GM21576 (cell line): ENCODE results near the gene MINK1.
"Not testable (repeated sequence)": the region's sequence is repeated elsewhere in the genome, so short reads cannot be mapped to it uniquely, and the experiment has no call there.

ENCODE experiments used
- ATAC-seq: cut with Tn5 transposase; IDR thresholded peaks from one replicate; pipeline ENCODE4 v1.9.1; 2021; ENCODE audit warnings: mild to moderate bottlenecking, moderate library complexity; ENCODE audit not compliant: unreplicated experiment

MINK1 gene

DNA sequence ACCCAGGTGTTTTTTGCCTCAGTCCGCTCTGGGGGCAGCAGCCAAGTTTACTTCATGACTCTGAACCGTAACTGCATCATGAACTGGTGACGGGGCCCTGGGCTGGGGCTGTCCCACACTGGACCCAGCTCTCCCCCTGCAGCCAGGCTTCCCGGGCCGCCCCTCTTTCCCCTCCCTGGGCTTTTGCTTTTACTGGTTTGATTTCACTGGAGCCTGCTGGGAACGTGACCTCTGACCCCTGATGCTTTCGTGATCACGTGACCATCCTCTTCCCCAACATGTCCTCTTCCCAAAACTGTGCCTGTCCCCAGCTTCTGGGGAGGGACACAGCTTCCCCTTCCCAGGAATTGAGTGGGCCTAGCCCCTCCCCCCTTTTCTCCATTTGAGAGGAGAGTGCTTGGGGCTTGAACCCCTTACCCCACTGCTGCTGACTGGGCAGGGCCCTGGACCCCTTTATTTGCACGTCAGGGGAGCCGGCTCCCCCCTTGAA lies 64.1 kb downstream of the MINK1 start:
- ATAC-seq = no peak

DNA sequence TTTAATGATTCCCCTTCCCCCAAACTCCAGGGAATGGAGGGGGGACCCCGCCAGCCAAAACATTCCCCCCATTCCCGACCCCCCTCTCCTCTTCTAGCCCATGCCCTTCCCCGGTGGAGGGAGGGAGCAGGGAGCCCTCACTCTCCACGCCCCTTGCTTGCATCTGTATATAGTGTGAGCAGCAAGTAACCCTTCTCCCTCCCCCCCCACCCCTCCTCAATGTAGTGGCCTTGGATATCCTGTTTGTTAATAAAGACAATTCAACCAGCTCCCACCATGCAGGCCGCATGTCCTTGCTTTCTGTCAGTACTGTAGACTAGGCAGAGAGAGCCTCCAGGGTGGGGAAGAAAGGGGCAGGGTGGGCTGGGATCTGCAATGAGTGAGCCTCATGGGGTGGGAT lies 64.6 kb downstream of the MINK1 start:
- no peak for ATAC-seq

DNA sequence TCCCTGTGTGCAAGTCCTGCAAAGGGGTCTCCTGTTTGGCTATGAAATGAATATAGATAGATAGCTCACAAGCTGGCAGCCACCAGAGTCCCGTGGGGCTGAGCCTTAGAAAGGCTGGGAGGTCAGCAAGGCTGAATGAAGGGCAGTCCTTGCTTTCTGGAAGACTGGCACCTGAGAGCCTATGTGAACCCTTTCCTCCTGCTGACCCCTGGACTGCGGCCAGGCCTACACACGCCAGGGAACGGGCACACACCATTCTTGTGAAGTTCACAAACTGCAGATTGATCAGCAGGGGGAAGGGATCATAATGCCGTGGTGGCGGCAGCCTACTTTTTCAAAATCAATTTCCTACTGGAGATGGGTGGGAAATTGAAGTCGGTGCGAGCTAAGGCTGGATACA lies 65.2 kb downstream of the MINK1 start:
- ATAC-seq = no peak

DNA sequence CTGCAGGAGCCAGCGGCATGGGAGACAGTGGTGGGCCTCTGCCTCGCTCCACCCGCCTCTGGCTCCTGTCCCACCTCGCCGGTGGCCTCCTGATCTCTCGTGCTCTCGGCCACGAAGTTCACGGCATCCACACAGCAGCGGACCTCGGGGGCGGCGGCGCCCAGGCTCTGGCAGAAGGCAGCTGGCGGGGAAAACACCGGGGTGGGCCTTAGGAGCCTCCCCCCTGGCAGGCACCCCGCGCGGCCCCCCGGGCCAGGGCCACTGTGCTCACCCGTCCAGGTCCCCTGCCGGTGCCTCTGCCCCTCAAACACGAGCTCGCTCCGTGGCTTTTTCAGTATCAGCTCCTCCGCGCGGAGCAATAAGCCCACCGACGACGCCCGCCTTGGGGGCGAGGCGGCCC lies 65.8 kb downstream of the MINK1 start:
- no peak for ATAC-seq

DNA sequence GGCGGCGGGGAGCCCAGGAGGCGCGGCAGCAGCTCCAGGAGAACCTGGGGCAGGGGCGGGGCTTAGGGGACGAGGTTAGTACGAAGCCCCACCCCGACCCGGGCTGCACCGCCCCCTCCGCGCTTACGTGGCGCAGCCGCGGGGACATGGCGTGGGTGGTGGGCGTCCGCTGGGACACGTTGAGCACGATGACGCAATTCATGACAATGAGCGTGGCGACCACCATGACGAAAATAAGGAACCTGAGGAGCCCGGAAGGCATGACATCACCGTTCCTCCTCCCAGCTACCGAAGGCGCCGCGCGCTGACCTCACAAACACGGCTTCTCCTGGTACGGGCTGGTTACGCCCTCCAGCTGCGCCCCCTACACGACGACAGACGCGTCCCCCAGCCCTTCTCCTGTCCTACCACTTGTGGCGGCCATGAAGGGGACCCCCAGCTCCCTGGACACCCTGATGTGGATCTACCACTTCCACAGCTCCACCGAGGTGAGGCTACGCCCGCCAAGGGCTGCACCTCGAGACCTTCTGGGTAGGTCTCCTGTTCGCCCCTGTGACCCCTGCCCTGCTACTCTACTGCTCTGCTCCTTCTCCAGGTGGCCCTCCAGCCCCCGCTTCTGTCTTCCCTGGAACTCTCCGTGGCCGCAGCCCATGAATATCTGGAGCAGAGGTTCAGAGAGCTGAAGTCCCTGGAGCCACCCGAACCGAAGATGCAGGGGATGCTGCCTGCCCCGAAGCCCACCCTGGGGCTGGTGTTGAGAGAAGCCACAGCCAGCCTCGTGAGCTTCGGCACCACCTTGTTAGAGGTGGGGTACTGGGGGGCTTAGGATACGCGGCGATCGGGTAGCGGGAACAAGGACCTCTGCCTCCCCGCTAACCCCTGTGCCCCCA lies 66.4 kb downstream of the MINK1 start, which contains the start of gene C17orf107:
TSS of gene C17orf107 (plus strand) at position 196 of the 890 bp plus-strand sequence. CDS start at position 423, 227 bp downstream.
- ATAC-seq = no peak

DNA sequence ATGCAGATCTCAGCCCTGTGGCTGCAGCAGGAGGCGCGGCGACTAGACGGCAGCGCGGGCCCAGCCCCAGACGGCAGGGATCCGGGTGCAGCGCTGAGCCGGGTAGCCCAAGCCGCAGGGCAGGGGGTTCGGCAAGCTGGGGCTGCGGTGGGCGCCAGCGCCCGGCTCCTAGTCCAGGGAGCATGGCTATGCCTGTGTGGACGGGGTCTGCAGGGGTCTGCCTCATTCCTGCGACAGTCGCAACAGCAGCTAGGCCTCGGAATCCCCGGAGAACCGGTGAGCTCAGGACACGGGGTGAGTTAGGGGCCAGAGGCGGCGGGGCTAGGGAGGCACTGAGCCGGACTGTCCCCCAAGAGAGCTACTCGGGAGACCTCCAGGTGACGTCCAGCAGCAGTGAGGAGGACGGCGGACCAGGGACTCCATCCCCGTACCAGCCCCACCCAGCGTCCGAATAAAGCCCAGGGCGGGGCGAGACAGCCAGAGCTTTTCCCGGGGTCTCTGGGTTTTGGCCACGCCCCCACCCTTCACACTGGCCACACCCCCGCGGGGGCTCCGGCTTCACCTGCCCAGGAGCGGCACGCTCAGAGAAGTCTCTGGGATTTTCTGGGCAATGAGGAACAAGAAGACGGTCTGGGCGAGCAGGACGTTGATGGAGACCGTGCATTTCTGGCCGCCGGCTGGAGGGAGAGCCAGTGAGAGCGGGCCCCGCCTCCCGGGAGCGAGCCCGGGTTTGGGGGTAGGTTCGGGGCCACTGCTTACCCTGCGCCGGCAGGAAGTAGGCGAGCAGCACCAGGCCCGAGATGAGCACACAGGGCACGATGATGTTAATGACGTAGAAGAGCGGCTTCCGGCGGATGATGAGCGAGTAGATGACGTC lies 67.3 kb downstream of the MINK1 start:
- ATAC-seq = no peak

DNA sequence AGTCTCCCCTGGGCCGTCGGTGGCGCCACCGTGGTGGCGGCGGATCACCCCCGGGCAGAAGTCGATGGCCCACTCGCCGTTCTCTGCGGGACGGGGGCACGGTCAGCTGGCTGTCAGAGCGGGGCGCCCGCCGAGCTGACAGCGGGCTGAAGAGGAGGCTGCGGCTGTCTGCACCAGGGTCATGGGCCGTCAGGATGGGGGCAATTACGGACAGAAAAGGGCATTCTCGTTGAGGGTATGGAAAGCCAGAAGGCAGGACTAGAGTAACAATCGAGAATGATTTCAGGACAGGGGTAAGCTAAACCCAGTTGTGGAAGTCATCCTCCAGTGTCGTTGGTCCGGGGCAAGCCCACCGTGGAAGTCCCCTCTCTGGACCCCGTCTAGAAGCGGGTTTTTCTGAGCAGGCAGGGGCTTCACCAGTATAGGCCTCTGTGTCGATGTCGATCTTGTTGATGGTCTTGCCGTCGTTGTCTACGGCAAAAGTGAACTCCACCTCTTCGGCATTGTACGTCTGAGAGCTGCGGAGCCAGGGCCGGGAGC lies 68.0 kb downstream of the MINK1 start:
- ATAC-seq = no peak

DNA sequence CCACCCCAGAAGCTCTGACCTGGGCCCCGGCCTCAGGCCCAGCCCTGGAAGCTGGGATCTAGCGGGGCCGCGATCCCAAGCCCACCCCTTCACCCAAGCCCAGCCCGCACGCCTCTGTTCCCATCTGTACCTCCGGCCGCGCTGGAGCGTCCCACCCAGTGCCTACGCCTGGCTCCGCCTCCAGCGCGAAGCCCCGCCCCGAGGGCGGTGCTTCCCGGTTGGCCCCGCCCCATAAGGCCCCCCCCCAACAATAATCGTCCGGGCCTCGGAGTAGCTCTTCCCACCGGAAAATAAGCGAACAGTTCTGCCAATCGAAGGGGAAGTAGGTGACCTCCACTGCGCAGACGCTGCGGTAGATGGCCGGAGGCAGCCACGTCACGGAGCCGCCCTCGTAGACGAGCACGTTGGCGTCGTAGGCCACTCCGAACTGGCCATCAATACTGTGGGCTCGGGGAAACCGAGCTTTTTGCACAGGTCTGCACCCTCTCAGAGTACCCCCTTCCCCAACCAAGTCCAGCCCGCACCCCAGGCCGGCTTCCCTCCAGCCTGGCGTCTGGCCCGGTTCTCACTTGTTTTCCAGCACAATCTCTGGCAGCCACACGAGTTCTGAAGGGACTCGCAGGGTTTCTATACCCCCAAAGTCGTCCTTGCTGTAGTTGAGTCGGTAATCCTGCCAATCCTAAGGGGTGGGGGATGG lies 68.7 kb downstream of the MINK1 start:
- ATAC-seq = no peak

DNA sequence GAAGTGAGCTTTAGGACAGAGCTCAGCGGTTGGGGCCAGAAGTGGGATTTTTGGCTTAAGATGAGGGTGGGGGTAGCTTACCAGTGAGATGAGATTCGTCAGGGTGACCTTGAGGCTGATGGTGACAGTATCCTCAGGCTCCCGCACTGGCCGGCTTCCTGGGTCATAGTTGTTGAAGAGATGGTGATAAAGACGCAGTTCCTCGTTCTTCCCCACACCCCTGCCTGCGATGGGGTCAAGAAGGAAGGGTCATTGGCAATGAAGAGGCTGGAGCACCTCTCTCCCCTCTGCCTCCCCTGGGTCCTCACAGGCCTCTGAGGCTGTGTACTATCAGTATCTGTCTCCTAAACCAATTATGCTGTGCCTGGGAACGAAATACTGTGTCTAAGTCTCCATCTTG lies 69.4 kb downstream of the MINK1 start:
- no peak for ATAC-seq

DNA sequence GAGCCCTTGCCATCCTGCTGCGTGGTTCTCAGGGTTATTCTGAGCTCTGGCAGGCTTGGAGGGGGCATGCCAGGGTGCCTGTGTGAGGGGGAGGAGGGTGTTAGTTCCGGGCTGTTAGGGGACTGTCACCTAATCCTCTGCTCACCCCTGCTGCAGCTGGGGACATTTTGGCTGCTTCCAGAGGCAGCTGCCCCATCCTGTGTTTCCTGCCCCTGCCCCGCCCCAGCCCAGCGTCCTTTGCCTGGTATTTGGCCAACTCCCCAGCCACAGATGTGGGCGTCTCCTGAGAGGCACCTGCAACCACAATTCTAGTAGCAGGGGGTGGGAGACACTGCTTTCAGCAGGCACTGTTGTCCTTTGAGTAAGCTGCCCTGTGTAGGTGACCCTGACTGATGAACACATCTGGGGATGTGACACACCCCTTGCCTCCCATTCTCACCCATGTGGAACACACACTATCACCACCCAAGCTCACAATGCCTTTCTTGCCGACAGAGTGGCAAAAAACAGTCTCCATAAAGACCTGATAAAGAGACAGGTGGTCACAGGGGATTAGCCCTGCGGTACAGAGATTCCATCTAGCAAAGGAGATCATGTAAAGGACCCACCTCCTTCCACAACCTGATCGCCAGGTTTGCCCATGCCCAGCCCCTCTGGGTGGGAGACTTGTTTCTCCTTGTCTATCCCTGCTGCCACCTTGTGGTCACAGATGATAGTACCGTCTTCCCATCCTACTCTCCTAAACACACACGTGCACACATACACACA lies 70.1 kb downstream of the MINK1 start, which contains the start of gene CHRNE:
TSS of gene CHRNE (minus strand) at position 48 of the 768 bp plus-strand sequence. CDS start at position 13, 35 bp downstream.
- ATAC-seq = no peak

DNA sequence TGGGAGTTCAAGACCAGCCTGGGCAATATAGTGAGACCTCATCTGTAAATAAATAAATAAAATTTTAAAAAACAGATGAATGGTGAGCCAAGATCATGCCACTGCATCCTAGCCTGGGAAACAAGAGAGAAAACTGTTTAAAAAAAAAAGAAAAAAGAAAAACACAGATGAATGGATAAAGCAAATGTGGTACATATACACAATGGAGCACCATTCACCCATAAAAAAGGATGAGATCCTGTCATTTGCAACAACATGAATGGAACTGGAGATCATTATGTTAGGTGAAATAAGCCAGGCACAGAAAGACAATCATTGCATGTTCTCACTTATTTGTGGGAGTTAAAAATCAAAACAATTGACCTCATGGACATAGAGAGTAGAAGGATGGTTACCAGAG lies 73.5 kb downstream of the MINK1 start:
- ATAC-seq = not testable (repeated sequence)

DNA sequence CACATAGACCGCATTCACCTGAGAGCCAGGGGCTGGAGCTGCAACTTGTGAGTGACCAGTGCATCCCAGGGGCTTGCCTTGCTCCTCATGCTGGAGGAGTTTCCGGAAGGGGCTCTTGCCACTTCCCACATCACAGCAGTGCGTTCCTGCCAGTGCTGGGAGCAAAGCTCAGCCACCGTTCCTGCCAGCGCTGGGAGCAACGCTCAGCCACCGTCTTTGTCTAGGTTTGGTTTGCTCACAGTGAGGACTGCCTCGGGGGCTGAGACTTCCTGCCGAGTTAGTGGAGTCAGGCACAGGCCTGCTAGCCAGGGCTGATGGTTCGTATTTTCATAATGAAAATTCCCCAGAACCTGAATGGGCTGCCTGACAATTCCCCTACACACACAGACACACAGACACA lies 75.2 kb downstream of the MINK1 start:
- no peak for ATAC-seq

DNA sequence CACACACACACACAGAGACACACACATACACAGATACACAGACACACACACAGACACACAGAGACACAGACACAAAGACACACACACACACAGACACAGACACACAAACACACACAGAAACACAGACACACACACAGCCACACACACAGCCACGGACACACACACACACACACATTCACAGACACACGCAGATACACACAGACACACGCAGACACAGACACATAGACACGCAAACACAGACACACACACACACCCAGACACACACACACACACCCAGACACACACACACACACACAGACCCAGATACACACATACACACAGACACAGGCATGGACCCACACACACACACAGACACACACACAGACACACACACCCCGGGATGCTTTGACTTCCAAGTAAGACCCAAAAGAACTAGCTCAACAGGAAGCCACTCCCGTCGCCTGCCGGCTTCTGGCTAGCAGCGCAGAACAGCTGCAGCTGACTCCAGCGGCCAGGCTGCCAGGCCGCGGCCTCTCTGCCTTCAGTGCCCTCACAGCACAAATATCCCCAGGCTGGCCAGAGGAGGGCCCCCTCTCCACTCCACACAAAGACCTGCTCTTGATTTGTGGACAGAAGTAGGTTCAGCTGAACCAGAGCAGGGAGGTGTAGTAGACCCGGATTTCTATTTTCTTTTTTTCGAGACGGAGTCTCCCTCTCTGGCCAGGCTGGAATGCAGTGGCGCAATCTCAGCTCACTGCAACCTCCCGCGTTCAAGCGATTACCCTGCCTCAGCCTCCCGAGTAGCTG lies 75.8 kb downstream of the MINK1 start:
- ATAC-seq = peak; percentile 55

DNA sequence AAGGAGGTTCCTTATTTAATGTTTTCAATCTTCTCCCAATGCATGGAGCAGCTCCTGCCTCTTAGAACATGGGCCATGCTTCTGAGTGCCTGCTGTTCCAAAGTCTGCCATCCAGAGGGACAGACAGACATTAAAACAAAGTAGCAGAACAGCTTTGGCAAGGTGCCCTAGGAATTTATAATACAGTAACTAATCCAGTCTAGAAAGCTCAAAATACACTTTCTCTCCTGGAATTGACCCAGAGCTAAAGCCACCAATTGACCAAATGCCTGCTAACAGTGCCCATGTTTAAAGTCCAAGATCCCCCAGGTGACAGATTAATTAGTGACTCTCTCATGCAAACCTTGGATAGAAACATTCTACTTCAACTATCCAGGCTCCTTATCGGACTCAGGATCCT lies 80.9 kb downstream of the MINK1 start:
- no peak for ATAC-seq

DNA sequence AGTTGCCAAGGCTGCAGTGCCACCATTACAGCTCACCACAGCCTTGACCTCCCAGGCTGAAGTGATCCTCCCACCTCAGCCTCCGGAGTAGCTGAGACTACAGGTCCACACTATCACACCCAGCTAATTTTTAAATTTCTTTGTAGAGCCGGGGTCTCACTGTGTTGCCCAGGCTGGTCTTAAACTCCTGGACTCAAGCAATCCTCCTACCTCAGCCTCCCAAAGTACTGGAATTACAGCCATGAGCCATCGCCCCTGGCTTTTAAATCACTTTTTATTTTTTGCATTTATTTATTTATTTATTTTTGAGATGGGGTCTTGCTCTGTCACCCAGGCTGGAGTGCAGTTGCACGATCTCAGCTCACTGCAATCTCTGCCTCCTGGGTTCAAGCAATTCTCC lies 81.4 kb downstream of the MINK1 start:
- not testable (repeated sequence) for ATAC-seq

DNA sequence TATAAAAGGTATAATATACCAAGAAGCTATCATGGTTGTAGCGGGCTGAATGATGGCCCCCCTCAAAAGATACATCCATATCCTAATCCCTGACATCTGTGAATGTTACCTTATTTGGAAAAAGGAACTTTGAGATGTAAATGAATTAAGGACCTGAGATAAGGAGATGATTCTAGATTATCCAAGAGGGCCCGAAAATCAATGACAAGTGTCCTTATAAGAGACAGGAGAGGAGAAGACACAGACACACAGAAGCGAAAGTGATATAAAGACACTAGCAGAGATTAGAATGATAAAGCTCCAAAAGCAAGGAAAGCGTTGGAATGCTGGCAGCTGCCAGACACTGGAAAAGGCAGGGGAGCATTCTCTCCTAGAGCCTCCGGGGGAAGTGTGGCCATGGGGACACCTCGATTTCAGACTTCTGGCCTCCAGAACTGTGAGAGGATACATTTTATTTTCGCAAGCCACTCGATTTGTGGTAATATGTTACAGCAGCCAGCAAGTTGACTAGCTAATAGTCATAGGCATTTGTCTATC lies 86.4 kb downstream of the MINK1 start:
- ATAC-seq = no peak

DNA sequence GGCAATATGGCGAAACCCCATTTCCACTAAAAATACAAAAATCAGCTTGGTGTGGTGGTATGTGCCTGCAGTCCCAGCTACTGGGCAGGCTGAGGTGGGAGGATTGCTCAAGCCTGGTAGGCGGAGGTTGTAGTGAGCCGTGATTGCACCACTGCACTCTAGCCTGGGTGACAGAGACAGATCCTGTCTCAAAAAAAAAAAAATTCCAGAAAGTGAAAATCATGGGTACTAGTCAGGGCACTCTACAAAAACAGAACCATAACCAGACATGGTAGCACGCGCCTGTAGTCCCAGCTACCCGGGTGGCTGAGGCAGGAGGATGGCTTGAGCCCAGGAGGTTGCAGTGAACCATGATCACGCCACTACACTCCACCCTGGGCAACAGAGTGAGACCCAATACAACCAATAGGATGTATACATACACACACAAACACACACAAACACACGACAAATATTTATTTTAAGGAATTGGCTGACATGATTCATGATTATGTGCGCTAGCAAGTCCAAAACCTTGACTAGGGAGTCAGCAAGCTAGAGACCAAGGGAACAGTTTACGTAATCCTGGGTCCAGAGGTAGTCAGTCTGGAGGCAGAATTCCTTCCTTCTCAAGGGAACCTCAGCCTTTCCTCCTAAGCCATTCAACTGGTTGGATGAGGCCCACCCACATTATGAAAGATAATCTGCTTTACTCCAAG lies 87.4 kb downstream of the MINK1 start:
- ATAC-seq = no peak

DNA sequence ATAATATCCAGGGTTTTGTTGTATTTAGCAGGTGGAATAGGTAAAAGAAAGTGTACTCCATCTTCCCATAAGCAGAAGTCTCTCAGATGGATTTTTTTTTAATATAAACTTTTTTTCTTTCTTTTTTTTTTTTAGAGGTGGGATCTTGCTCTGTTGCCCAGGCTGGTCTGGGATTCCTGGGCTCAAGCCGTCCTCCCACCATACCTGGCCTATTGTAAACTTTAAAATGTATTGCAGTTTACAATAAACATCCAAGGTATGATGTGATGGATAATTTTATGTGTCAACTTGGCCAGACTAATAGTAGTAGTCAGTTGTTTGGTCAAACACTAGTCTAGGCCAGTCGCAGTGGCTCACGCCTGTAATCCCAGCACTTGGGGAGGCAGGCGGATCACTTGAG lies 88.2 kb downstream of the MINK1 start:
- no peak for ATAC-seq
